NCI-H1105 treated with DMSO at 0.1 percent for 48 hours (cell line): ENCODE measurements around the gene FANCC.
A peak's percentile ranks its signal among the peaks of the same experiment; 100 is the strongest.
"Not testable (repeated sequence)": the region's sequence is repeated elsewhere in the genome, so short reads cannot be mapped to it uniquely, and the experiment has no call there.

Experiments
- DNase-seq: peaks from one replicate; lab custom pipeline; 2025; lab: John Stamatoyannopoulos, UW

Gene FANCC

DNA sequence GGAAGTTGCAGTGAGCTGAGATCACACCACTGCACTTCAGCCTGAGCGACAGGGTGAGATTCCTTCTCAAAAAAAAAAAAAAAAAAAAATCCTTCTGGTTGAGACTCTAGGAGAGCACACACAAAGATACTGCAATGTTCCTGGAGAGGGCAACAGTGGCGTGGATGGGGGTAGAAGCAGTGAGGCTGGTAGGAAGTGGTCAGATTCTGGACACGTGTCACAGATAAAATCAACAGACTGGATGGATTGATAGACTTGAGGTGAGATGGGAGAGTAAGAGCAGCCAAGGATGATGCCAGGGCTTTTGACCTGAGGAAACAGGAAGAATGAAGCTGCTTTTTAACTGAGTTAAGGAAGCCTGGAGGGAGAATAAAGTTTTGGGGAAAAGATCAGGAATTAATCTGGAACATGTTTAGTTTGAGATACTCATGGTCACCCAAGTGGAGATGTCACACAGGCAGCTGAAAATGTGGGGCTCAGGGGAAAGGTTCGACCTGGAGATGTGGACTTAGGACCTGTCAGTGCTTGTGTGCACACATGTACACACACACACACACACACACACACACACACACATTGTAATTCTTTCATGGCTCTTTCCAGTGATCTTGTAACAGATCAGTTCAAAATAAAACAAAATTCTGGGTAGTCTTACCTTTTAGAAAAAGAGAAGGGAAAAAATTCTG is 88.1 kb downstream of the FANCC start:
- no peak for DNase-seq

GRCh38 chr9:95226921-95227320 is 90.6 kb downstream of the FANCC start:
- DNase-seq: no peak

- DNase-seq: no peak
Observed at GRCh38 chr9:95225726-95226106, 91.8 kb downstream of the FANCC start.

DNA sequence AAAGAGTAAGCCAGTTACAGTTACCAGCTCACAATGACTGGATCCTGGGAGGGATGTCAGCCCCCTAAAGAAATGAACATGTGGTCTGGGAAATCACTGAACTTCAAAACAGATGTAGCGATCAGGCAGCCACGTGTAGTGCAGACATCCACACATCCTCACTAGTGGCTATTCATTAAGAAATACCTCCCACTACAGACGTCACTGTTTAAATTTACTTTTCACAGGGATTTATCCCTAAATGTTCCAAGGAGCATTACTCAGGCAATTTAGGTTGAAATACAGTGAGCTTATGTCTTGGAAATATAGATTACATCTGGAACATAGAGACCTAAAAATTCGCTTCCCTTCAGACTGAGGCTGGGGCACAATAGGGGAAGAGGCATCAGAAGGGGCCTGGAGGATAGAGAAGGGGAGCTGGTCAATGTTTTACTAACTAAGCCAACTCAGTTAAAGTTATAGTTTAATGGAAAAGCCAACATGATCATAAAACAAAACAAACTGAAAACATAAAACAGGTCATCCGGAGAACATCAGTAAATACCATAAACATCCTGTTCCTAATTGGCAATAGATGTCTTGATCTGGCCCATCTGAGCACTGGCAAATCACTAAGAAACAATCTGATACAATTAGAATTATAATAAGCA is 92.3 kb downstream of the FANCC start:
- DNase-seq: no peak

GRCh38 chr9:95224376-95225019 is 93.0 kb downstream of the FANCC start:
- DNase-seq: no peak

DNA sequence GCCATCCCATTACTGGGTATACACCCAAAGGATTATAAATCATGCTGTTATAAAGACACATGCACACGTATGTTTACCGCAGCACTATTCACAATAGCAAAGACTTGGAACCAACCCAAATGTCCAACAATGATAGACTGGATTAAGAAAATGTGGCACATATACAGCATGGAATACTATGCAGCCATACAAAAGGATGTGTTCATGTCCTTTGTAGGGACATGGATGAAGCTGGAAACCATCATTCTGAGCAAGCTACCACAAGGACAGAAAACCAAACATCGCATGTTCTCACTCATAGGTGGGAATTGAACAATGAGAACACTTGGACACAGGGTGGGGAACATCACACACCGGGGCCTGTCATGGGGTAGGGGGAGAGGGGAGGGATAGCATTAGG is 97.2 kb downstream of the FANCC start:
- DNase-seq: not testable (repeated sequence)

DNA sequence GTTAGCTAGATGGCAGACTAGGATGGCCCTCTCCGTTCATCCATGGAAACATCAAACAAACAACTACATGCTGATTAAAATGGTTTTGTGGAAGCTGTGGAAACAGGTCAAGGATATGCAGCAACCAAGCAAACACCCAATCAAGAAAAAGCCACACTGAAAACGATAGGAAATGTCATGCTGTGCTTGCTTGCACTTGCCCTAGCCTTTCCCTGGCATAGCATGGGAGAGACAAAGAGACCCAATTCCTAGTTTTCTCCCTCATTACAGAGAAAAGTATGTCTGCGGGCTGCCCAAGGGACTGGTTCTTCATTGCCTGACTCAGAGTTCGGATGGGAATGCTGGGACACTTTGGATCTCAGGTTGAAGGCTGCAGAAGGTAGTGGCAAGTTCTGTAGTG is 98.7 kb downstream of the FANCC start:
- no peak for DNase-seq

- DNase-seq: no peak
Observed at GRCh38 chr9:95217936-95218335, 99.6 kb downstream of the FANCC start.

- DNase-seq: no peak
Observed at GRCh38 chr9:95215336-95215898, 102.1 kb downstream of the FANCC start.

DNA sequence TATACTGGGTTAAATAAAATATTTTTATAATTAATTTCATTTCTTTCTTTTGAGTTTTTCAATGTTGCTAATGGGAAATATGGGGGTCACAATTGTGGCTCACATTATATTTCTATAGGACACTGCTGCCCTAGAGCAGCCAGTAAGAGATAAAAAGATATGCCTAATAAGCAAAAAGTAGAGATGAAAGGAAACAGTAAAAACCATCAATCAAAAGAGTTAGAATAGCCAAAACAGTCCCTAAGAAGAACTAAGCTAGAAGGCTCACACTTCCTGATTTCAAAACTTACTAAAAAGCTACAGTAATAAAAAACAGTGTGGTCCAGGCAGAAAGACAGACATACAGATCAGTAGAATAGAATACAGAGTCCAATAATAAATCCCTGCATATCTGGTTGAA is 104.4 kb downstream of the FANCC start:
- DNase-seq: no peak

DNA sequence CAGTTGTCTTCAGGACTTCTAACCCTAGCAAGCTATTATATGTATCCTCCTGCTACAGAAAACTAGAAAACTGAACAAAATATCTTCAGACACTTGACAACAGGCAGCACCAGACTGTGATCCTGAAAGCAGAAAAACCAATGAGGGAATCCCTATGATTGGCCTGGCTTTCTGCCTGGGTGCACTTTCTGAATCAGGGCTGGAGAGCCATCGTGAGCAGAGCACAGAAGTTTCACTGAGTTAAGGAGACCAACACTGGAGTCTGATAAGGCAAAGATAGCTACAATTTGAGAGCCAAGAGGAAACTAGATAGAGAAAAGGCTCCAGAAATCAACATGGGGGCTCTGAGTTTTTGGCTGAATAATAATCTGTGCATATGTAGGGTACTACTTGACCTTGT is 106.5 kb downstream of the FANCC start:
- DNase-seq: no peak

GRCh38 chr9:95207403-95207802 is 110.1 kb downstream of the FANCC start:
- DNase-seq: no peak

GRCh38 chr9:95206143-95206542 is 111.4 kb downstream of the FANCC start:
- DNase-seq: no peak

DNA sequence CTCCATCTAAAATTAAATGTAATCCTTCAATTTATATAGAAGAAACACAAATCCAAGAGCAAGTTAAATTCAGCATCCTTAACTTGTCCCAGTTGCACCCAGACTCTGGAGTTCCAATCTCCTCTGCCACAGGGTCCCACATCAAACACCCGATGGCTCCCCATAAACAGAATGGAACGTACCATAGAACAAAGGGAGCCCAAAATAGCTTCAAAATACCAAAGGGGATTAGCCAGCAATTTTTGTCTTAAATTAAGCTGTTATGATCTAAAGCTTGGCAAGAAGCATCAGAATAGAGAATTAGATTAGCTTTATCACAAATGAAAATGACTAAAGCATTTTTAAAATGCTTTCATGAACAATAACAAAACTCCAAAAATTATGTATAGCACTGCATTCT is 112.8 kb downstream of the FANCC start:
- DNase-seq: no peak

GRCh38 chr9:95204310-95204709 is 113.2 kb downstream of the FANCC start:
- no peak for DNase-seq

- not testable (repeated sequence) for DNase-seq
Observed at GRCh38 chr9:95203019-95203418, 114.5 kb downstream of the FANCC start.

- DNase-seq: no peak
Observed at GRCh38 chr9:95202076-95202681, 115.3 kb downstream of the FANCC start.

DNA sequence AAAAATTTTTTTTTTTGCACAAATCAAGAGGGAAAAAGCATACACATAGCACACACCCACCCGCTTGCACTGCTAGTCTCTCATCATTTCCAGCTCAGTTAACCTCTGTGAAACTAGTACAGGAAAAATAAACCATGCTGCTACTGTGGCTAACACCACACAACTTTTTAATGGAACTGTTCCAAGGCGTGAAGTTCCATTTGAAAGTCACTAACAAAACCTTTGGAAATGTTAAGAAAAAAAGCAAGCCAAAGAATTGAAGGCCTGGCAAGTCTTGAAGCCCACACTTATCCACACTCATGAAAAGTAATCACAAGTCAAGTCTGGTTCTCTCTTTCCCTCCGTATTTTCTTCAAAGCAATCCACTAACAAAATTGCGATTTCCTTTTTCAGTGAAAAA is 116.3 kb downstream of the FANCC start:
- DNase-seq: no peak

- DNase-seq: peak; percentile 17
Observed at GRCh38 chr9:95197692-95198271, 119.7 kb downstream of the FANCC start.

- no peak for DNase-seq
Observed at GRCh38 chr9:95193480-95193879, 124.0 kb downstream of the FANCC start.

GRCh38 chr9:95193067-95193466 is 124.4 kb downstream of the FANCC start:
- no peak for DNase-seq

- no peak for DNase-seq
Observed at GRCh38 chr9:95192631-95193030, 124.9 kb downstream of the FANCC start.
